ENCODE data around the gene AUTS2.

DNA sequence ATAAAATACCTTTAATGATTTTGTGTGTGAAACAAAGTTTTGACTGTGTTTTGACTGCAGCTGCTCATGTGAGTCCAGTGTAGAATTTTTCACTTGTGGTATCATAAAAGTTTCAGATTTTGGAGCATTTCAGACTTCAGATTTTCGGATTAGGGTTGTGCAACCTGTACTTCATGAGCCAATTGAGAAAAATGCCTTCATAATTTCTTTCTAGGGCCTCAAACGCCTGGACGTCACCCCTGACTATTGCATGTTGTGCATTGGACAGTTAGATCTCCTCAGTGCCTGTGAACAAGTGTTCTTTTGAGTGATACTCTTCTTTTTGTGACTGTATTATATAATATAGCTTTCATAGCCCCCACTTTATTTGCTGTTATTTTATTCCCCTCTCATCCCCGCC is 161.1 kb downstream of the AUTS2 start:
- no peak for TF ChIP-seq TAF1 (IDR thresholded peaks at IDR 0.05; ENCODE audit: borderline replicate concordance, low read depth, low read length)
- TF ChIP-seq POLR2A (IDR thresholded peaks at IDR 0.05; ENCODE audit: low read depth, low read length): no peak
